NCI-H446 treated with DMSO at 0.1 percent for 48 hours (cell line): ENCODE measurements around the gene DNAH8.

Experiments
- DNase-seq: peaks from one replicate; lab custom pipeline; 2025; lab: John Stamatoyannopoulos, UW

The DNAH8 gene

DNA sequence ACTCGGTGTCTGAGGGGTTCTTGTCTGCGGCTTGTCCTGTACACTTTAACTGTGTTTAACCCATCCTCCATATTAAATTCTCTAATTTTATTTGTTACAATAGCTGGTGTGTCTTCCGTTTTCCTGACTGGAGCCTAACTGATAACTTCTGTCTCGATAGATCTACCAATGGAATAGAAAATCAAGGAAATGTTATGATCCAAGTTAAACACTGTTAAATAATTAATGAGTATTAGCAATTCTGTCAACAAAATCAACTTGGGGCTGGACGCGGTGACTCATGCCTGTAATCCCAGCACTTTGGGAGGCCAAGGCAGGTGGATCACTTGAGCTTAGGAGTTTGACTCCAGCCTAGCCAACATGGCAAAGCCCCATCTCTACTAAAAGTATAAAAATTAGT, 81.7 kb downstream of the DNAH8 start:
- no peak for DNase-seq

GRCh38 chr6:38797391-38797790, 82.3 kb downstream of the DNAH8 start:
- no peak for DNase-seq

- no peak for DNase-seq
Measured at GRCh38 chr6:38799529-38800184, 84.5 kb downstream of the DNAH8 start.

- DNase-seq = peak; percentile 91
Measured at GRCh38 chr6:38801305-38801704, 86.2 kb downstream of the DNAH8 start.

GRCh38 chr6:38802497-38802896, 87.4 kb downstream of the DNAH8 start:
- no peak for DNase-seq

GRCh38 chr6:38803129-38803528, 88.0 kb downstream of the DNAH8 start:
- DNase-seq = no peak

DNA sequence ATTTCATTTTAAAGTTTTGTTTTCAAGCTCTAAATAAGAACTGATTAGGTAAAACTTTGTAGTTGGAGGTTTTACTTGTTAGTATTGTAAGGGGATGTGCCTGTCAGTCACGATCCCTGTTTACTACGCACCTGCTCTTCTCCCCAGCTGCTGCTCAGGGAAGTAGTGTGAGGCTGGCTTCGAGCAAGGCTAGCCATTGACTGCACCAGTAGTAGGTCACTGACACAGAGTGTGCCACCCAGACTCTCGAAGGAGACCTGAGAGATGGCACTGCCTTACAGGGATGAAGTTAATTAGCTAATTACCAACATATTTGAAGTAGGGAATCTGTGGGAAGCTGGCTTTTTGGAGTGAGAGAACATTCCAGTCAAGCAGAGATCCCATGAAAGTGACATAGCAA, 89.2 kb downstream of the DNAH8 start:
- DNase-seq = no peak

- no peak for DNase-seq
Measured at GRCh38 chr6:38805127-38805655, 90.1 kb downstream of the DNAH8 start.

GRCh38 chr6:38805692-38806091, 90.6 kb downstream of the DNAH8 start:
- no peak for DNase-seq

DNA sequence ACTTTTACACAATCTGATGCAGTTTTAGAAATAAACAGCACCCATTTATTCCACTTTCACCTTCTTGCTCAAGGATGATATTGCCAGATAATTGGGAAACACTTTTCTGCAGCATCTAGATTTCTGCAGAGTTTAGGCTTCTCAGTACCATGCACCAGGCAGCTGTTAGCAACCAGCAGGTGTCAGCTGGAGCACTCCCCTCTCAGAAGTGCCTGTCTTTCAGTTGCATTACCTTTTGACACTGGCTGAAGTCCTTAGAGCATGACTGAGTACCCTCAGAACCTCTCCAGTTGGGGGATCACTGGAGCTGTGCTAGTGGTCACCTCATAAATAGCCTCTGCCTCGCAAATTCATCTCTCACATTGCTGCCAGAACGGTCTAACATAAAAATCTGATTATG, 91.2 kb downstream of the DNAH8 start:
- no peak for DNase-seq

- DNase-seq = no peak
Measured at GRCh38 chr6:38806833-38807232, 91.7 kb downstream of the DNAH8 start.

DNA sequence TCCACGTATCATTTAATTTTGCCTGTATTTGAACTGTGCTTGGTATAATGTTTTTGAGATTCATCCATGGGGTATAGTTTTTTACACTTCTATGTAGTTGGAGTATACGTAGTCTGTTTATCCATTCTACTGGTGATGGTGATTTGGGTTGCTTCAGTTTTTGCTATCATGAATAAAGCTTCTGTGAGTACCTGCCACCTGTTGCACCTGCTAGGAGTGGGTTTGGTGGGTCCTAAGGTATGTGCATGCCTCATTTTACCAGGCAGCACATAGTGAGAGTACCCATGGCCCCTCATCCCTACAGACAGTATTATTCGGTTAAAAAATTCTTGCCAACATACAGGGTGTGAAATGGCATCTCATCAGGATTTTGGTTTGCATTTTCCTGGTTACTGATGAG, 92.9 kb downstream of the DNAH8 start:
- no peak for DNase-seq

DNA sequence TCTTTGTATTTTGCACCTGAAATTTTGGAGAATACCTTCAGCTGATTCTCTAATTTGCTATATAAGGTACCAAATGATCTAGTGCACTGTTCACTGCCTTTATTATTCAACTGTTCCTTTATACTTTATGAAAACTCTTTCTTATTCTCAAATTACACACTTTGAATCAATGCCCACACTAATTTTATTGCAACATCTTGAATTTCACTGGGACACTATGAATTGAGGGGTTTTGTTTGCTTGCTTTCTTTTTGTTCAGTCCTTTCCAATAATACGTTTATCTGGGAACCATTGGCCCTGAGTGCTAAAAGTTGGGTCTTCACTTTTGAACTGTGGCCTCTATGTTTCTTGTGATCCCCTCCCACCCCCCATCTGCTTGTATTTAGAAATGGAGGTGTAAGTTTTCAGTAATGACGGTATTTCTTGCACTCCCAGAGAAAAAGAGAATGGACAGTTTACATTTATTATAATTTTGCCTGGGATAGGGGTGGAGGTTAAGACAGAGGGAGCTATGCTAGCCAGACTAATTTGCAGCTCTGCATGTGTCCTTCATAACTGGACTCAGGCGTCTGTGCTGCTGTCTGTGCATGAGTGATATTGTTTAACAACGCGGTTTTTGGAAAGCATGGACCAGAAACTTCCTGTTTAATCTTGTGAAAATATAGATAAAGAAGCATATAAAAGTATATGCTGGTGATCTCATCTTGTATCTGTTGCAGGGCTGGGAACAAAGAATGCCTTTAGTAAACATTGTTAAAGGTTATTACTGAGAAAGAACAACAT, 98.1 kb downstream of the DNAH8 start:
- no peak for DNase-seq

DNA sequence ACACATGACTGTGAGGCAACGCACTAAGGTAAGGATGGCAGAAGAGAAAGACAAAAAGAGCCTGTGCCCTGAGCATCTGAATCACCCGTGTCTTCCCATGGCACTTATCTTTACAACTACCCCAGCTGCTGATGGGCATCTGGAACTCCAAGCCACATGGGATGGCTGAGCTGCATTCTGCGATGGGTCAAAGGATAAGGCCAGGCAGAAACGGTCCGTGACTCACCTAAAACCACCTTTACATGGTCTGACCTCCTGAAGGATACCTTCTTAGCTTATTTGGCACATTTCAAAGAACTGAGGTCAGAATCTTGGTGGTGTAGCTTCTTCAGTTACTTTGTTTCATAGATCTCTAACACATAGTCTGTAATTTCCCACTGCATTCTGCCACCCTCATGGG, 99.7 kb downstream of the DNAH8 start:
- no peak for DNase-seq

DNA sequence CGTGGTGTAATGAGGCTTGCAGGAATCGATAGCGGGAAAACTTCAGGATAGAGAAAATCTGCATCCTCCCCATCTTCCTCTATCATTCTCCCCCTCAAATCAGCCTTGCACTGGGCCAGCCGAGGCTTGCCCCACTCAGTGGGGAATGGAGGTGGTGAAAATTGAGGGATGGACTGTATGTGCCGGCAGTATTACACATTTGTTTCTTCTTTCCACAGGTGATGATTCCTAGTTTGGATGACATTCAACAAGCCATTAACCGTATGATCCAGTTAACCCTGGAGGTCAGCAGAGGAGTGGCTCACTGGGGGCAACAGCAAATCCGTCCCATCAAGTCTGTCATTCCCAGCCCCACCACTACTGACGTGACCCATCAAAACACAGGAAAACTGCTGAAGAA, 100.1 kb downstream of the DNAH8 start:
- DNase-seq = no peak

- DNase-seq = no peak
Measured at GRCh38 chr6:38818691-38819090, 103.6 kb downstream of the DNAH8 start.

DNA sequence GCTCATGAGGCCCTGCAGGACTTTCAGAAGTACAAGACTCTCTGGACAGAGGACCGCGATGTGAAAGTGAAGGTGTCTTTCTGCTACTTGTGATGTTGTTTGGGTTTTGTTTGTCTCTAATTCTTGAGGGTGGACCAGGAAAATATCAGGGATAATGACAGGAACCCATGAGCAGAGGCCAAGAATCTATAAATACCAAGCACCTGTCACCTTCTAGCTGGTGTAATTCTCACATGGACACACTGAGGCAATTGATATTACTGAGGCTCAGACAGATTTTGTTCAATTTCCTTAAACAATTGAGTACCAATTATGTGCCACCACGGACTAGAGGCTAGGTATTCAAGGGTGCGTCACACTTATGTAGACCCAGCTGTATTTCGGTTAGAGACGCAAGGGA, 107.9 kb downstream of the DNAH8 start:
- DNase-seq = no peak

DNA sequence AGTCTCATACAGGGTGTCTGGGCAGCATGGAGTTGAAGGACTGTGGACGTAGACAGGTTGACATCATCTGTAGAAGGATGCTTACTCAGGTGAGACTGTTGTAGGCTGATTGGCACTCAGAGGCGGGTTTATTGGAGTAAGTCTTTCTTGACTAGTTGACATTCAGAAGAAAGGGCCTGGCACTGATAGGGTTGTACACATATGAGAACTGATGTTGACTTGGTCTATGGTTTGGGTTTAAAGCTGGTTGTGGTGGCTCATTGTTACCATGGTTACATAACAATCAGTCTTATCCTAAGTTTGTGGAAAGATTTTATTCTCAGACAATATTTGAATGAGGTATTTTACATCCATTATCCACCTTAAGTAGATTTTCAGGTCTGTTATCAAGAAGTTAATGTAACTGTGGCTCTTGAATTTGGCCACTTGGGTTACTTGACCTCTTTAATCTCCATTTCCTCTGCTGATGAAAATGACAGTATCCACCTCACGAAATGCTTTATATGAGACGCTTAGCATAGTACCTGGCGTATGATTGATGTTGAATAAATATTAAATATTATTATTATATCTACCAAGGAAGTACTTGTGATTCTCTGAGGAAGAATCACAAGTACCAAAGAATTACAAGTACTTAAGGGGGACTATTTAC, 109.3 kb downstream of the DNAH8 start:
- no peak for DNase-seq

- DNase-seq = no peak
Measured at GRCh38 chr6:38827024-38827423, 111.9 kb downstream of the DNAH8 start.

- DNase-seq = no peak
Measured at GRCh38 chr6:38831865-38832264, 116.8 kb downstream of the DNAH8 start.

DNA sequence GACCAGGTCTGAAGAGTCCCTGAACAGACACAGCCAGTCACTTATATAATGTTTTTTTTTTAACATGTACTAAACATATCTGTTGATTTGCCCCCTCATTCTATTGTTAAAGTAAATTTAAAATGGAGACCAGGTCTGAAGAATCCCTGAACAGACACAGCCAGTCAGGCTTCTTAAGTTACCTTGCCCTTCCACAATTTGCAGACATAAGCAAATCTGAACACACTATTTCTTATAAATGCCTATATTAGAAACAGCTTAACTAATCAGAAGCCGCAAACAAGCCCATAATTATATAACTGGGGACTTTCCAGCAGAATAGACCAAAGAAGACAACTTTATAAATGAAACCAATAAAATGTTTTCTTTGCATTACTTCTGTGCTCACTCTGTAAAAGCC, 118.2 kb downstream of the DNAH8 start:
- no peak for DNase-seq

GRCh38 chr6:38836585-38836984, 121.5 kb downstream of the DNAH8 start:
- no peak for DNase-seq

DNA sequence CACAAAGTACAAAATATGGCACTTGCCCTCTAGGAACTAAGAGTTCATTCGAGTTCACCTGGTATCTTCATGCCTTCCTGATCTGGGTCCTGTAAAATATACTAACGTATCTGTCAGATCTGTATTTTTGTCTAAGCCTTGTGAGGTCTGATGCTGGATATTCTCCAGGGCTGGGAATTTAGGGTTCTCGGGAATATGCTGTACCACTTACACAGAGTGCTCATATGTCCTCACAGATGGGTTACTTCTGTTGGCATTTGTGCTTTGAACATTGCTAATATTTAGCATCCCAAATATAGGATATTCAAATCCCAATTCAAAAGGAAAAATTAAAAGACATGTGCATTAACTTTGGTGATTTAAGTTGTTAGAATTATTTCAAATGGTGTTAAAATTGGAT, 122.0 kb downstream of the DNAH8 start:
- no peak for DNase-seq
